Pancreas (tissue), 10 donors: ENCODE results near the gene STAT5B. TPM values are rescaled to one million over a fixed set of nuclear protein-coding genes. Genes with fewer than 3 reads are reported as not detected.

ENCODE experiments used
- ATAC-seq, 4 donors: fragments of 200-7000 bp; cut with Tn5 transposase; one replicate each; pipeline versions ENCODE4 v1.8.0 to v1.9.1; 2020; ENCODE audit warnings: mild to moderate bottlenecking in 4 of 4, moderate library complexity in 4 of 4
- DNase-seq, 6 donors: peaks; one replicate each; pipeline ENCODE4 v3.0.0-alpha.2; 2020
- FAIRE-seq: peaks from 2 replicates; lab custom pipeline; 2012; peaks lifted over from hg19 to GRCh38; lab: Jason Lieb, UNC
- H3K27ac ChIP-seq, 4 donors: fragments of 200-600 bp; sonication (generic); 1 replicate in 3 of 4; 2 replicates in 1 of 4; pipeline versions ENCODE4 v1.5.0 to v1.8.0; 2020
- H3K27me3 ChIP-seq, 4 donors: fragments of 200-600 bp; one replicate each; pipeline ENCODE4 v1.8.0; 2021
- H3K36me3 ChIP-seq, 3 donors: fragments of 200-600 bp; sonication (generic) in 1 of 3; one replicate each; pipeline versions ENCODE4 v1.5.0 to v1.8.0; 2020 to 2021
- H3K4me1 ChIP-seq, 3 donors: fragments of 200-600 bp; one replicate each; pipeline ENCODE4 v1.8.0; 2021
- H3K4me3 ChIP-seq, 4 donors: fragments of 200-600 bp; sonication (generic) in 2 of 4; one replicate each; pipeline versions ENCODE4 v1.5.0 to v1.8.0; 2020 to 2021
- H3K9me3 ChIP-seq, 4 donors: fragments of 200-600 bp; one replicate each; pipeline ENCODE4 v1.8.0; 2021
- WGBS, 2 donors: extraction: QIAGEN DNeasy Blood & Tissue Kit; methylation state at CpG; one replicate each; pipeline ENCODE4 v1.1.7; 2013; 5-methylcytosine and 5-hydroxymethylcytosine counted together
- intact Hi-C, 3 donors: fragments of 100-400 bp; cut with DNase I; formaldehyde crosslinking; loops; one replicate each; pipeline versions ENCODE4 v1.11.1 to v1.14.2; 2022
- polyA plus RNA-seq, 2 donors: library from polyadenylated mRNA; stranded (reverse); fragments of 200-250 nt; gene quantifications; one replicate each; pipeline ENCODE4 v1.2.3, GENCODE V29; 2013
- total RNA-seq, 6 donors: library from RNA; stranded (reverse); fragmentation: NEBNext Ultra II Directional in 4 of 6; extraction: Animal tissue kit (Norgen Biotek cat#: 25700) in 4 of 6; gene quantifications; one replicate each; pipeline versions ENCODE4 v1.2.1 to v1.2.4, GENCODE V29; 2021 to 2023
- TF ChIP-seq, protein P1 (sequence below), 4 donors: fragments of 200-600 bp; sonication (generic) in 3 of 4; IDR thresholded peaks; one replicate each; pipeline versions ENCODE4 v1.5.0 to v1.8.0; 2021; ENCODE audit warnings: antibody characterized with exemption in 4 of 4
- donor health status: healthy with polysubstance abuse.
- donor health status: DM: no; HTN: no; CAD: no; lungs with moderate emphysema.
- donor health status: DM: no; HTN: no; CAD: no.
- donor health status: control.
- donor health status: control.
- donor health status: Bipolar disorder and iron deficiency.
- donor health status: DM: yes; HTN: yes; CAD: no.
- donor health status: DM: no; HTN: no; CAD: no.
- donor health status: DM: no; HTN: no; CAD: no.
- donor health status: DM: yes; HTN: yes; CAD: no.

STAT5B gene
- total and polyA plus RNA-seq, 8 donors, result 17.9 to 27.5 (median 24.1) TPM

DNA sequence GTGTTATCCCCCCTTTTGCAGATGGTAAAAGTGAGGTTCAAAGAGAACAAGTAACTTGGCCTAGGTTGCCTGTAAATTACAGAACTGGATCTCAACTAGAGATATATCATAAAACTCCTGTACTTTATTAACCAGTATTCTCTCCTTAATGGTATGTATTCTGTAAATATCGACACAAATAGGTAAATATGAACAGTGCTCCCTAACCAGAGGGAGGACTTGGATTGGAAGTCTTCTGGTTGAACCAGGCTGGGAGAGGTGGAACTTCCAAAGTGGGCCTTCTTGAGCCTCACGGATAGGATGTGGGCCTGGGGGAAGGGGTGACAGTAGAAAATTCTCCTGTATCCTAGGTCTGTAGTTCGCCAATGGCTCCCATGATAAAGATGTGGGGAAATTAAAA, 19.8 kb upstream of the STAT5B start:
- TF ChIP-seq, protein P1, sequence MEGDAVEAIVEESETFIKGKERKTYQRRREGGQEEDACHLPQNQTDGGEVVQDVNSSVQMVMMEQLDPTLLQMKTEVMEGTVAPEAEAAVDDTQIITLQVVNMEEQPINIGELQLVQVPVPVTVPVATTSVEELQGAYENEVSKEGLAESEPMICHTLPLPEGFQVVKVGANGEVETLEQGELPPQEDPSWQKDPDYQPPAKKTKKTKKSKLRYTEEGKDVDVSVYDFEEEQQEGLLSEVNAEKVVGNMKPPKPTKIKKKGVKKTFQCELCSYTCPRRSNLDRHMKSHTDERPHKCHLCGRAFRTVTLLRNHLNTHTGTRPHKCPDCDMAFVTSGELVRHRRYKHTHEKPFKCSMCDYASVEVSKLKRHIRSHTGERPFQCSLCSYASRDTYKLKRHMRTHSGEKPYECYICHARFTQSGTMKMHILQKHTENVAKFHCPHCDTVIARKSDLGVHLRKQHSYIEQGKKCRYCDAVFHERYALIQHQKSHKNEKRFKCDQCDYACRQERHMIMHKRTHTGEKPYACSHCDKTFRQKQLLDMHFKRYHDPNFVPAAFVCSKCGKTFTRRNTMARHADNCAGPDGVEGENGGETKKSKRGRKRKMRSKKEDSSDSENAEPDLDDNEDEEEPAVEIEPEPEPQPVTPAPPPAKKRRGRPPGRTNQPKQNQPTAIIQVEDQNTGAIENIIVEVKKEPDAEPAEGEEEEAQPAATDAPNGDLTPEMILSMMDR (IDR thresholded peaks at IDR 0.05), result no peak
- no peaks in the 10 kb centered on the region for H3K9me3 ChIP-seq
- H3K4me1 ChIP-seq, result no peaks in the 10 kb centered on the region
- DNase-seq (no peak), ATAC-seq (no peak), FAIRE-seq (no peak)
- intact Hi-C loops, result no loop called here
- no peaks in the 10 kb centered on the region for H3K27me3 ChIP-seq
- peaks cover 0 to 3% (median 0%) of the 10 kb centered on the region in 3 donors for H3K36me3 ChIP-seq
- no peak overlapping the region for H3K27ac ChIP-seq
- H3K4me3 ChIP-seq, result no peak overlapping the region
- WGBS, 2 donors, result 85 to 87% methylated on average over 3 of the region's 3 CpGs

DNA sequence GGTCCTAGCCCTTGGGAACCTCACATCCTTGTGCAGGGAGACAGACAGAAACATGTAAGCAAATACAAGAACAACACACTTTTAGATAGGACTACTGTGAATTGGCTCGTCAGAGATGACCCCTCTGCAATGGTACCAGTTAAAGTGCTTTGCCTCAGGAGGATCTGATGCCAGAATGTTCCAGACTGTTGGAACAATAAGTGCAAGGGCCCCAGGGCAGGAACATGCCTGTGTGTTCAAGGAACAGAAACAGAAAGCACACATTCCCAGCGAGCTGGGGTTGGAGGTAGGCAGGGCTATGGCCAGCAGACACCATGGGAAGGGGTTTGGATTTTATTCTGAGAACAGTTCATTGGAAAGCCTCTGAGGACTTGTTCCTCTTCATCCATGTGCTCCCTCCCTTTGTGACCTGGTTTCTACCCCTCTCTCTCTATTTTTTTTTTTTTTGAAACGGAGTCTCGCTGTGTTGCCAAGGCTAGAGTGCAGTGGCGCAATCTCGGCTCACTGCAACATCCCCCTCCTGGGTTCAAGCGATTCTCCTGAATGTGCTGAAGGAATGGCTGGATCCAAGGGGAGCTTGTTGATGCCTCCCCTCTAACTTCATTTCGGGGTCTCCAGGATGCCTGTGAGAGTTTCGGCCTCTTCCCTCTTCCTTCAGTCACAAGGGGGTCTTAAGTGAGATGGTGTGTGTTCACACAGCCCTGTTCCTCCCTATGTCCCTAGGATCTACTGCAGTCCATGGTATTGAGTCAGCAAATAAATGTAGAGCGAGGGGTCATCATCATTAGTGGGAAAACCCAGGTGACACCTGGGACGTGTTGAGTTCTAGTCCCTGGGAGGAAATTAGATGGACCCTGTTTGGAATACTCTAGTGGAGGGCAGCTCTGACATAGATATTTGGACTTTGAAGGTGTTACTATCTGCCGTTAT, 18.5 kb upstream of the STAT5B start:
- intact Hi-C loops, result no loop called here
- ATAC-seq (no peak), FAIRE-seq (no peak), DNase-seq (peak in 1 of 6 donors; percentile 21)
- Histone ChIP-seq H3K4me3 (no peak overlapping the region), H3K9me3 (no peaks in the 10 kb centered on the region), H3K4me1 (no peaks in the 10 kb centered on the region), H3K27ac (no peak overlapping the region), H3K27me3 (no peaks in the 10 kb centered on the region), H3K36me3 (peaks cover 0 to 3% (median 0%) of the 10 kb centered on the region in 3 donors)
- WGBS, 2 donors, result 81 to 82% methylated on average over 12 of the region's 12 CpGs
- TF ChIP-seq, protein P1 (IDR thresholded peaks at IDR 0.05), result no peak

DNA sequence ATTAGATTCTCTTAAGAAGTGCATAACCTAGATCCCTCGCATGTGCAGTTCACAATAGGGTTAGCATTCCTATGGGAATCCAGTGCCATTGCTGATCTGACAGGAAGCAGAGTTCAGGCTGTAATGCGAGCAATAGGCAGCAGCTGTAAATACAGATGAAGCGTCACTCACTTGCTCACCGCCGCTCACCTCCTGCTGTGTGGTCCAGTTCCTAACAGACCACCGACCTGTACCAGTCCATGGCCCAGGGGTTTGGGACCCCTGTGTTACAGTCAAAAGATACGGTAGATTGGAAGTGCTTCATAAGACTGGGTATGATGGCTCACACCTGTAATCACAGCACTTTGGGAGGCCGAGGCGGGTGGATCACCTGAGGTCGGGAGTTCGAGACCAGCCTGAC, 14.9 kb upstream of the STAT5B start:
- intact Hi-C loops, result no loop called here
- peaks cover 0 to 3% (median 0%) of the 10 kb centered on the region in 3 donors for H3K36me3 ChIP-seq
- H3K27me3 ChIP-seq, result no peaks in the 10 kb centered on the region
- H3K4me3 ChIP-seq, result no peak overlapping the region
- H3K9me3 ChIP-seq, result no peaks in the 10 kb centered on the region
- peaks cover 0 to 9% (median 0%) of the 10 kb centered on the region in 3 donors for H3K4me1 ChIP-seq
- 94 to 95% methylated on average over 11 of the region's 11 CpGs for WGBS, 2 donors
- DNase-seq (peak in 1 of 6 donors; percentile 32), ATAC-seq (no peak), FAIRE-seq (no peak)
- H3K27ac ChIP-seq, result no peak overlapping the region
- TF ChIP-seq, protein P1 (IDR thresholded peaks at IDR 0.05), result no peak

DNA sequence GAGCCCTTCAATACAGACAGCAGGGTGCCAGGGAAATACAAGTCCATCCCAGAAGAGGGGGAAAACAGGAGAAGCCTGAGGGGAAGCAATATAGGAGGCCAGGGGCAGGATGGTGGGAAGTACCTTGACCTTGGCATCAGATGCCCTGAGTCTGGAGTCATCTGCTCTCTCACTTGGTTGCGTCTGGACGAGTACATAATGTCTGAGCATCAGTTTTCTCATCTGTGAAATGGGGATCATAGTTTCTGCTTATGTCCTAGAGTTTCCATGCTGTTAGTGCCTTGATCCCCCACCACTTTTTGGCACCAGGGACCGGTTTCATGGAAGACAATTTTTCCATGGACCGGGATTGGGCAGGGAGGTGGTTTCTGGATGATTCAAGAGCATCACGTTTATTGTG, 14.4 kb upstream of the STAT5B start:
- H3K9me3 ChIP-seq, result no peaks in the 10 kb centered on the region
- H3K27ac ChIP-seq, result no peak overlapping the region
- TF ChIP-seq, protein P1 (IDR thresholded peaks at IDR 0.05), result no peak
- H3K27me3 ChIP-seq, result no peaks in the 10 kb centered on the region
- intact Hi-C loops, result no loop called here
- DNase-seq (peak in 2 of 6 donors; percentile 1 to 4), FAIRE-seq (no peak), ATAC-seq (no peak)
- no peaks in the 10 kb centered on the region for H3K36me3 ChIP-seq
- peaks cover 0 to 9% (median 0%) of the 10 kb centered on the region in 3 donors for H3K4me1 ChIP-seq
- no peak overlapping the region for H3K4me3 ChIP-seq
- 85 to 89% methylated on average over 5 of the region's 5 CpGs for WGBS, 2 donors
